ENCODE measurements around the gene RERE.

DNA sequence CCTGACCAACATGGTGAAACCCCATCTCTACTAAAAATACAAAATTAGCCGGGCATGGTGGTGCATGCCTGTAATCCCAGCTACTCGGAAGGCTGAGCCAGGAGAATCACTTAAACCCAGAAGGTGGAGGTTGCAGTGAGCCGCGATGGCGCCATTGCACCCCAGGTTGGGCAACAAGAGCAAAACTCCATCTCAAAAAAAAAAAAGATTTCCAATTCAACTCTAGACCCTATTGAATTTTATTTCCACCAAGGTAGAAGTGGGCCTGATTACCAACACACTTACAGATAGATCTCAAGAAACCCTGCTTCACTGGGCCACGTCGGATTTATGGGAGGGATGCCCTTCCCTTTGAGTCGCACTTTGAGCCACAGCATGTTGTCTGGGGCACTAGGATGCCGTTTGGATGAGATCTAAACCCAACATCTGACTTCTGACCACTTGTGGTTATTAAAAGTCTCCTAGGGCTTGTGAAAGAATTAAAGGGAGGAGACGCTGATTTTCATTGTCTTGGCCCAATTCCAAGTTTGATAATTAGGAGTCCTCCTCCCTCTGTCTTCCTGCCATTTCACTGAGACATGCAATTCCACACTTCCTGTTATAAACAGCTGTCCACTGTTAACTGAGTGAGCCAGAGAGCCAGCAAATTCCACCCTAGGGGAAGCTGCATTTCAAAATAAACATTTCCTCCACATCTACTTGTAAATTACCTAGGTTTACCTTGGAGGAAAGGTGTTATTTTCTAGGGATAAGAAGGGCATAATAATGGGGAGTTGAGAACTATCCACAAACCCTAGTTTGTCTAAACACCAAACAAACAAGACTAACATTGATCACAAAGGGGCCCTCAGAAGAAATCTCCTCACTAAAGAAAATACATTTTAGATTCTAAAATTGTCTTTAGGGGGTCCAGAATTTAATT is 5.2 kb upstream of the RERE start:
- TF ChIP-seq POLR2A (IDR thresholded peaks at IDR 0.05; ENCODE audit: low read depth, low read length) (no peak), TAF1 (IDR thresholded peaks at IDR 0.05; ENCODE audit: borderline replicate concordance, low read depth, low read length) (no peak)
